HTERT RPE-1 (cell line): ENCODE measurements around the gene DPP6.

Experiments used
- in situ Hi-C: fragments of 300-500 bp; cut with MboI; formaldehyde crosslinking; loops from 4 replicates; pipeline ENCODE4 v1.14.3; 2020; ENCODE audit warnings: low sequenced_read_pairs

Gene DPP6

DNA sequence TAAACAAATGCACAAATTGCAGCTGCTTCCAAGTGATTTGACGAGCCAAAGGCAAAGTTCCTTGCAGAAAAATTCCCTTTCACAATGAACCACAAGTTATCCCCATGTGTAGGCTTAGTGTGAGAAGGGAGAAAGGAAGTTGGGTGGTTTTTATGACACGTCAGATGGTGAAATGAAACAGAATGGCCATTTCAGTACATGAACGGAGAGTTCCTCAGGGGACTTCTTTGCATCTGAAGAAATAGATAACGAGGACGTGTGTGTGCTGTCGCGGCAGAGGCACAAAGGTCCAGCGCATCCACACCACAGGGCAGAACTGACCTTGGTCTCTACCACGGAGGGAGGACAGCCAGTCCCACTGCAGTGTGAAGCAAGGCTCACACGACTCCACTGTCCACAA is 814.9 kb downstream of the DPP6 start:
- in situ Hi-C loops = no loop called here

DNA sequence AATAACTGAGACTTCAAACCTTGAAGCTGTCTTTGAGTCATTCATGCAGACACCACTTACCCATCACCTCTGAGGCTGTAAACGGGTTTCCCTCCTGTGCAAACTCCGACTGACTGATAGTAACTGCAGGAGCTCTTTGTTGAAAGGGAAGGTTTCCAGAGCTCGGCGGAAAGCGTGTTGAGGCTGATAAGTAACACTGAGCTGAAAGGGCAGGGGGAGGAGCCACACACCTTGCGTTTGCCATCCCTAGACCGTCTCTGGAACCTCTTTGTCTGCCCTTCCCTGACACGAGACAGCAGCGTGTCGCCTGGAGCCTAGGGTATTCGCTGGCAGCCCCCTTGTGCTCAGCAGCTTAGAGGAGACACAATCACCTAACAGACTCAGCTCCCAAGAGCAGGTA is 816.7 kb downstream of the DPP6 start:
- in situ Hi-C loops = no loop called here

DNA sequence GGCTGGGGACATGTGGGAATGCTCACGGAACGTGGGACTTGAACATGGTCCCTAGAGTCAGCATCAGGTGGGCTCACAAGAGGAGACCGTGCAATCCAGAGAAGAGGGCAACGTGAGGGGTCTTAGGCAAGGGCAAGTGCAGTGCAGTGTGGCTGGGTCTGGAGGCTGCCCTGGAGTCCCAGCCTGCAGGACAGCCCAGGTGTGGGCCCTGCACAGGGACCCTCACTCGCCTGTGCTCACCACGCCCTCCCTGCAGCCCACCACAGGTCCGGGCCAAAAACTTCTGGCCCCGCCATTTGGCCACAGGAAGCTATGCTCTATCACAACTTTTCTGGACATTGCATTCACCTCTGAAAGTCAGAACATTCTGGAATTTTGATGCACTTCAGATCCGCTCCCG is 817.2 kb downstream of the DPP6 start:
- in situ Hi-C loops = no loop called here

DNA sequence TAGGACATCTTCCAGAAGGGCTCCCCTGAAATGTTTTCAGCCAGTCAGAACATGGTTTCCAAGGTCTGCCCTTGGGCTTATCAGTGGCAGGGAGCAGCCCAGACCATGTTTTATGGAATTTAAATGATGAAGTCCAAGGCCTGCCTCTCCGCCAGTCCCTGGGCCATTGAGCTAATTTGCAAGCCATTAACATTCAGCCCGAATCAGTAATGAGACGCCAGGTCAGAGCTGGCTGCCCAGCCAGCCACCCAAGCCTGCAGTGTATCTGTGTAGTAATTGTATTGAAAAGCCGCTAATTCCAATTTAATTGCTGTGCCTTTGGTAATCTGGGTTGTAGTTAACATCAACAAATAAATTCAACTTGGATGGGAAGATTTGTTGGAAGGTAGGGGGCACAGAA is 819.3 kb downstream of the DPP6 start:
- in situ Hi-C loops = no loop called here

DNA sequence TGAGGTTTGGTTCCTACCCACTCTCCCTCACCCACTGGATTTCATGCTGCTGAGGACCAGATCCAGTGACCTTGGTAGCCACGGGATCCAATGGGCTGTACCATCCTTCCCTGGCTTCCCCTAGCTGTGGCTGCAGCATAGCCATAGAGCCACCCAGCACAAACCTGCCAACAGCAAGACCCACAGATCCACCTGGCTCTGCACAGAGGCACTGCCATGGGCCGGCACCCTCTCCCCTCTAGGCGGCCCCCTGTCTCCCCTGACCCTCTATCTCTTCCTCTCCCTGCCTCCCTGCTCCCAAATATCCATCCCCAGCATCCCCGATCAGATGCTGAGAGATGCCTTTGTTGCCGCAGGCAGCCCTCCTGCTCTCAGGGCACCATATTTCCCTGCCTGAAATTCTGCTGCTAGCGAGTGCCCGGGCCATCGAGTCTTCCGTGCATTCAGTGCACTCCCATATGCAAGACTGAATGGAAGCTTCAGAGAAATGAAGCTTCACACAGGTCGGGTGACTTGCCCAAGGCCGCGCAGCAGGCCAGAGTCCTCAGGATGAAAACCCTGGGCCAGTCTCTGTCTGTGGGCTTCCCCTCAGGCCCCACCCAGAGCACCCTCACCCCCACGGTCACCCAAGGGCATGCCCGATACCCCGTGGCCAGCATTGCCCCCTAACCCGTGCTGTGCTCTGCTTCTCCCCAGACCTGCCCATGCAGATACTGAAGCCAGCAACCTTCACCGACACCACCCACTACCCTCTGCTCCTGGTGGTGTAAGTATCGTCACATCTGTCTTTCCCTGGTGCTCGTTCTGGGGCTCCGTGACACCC is 819.9 kb downstream of the DPP6 start:
- in situ Hi-C loops = no loop called here

DNA sequence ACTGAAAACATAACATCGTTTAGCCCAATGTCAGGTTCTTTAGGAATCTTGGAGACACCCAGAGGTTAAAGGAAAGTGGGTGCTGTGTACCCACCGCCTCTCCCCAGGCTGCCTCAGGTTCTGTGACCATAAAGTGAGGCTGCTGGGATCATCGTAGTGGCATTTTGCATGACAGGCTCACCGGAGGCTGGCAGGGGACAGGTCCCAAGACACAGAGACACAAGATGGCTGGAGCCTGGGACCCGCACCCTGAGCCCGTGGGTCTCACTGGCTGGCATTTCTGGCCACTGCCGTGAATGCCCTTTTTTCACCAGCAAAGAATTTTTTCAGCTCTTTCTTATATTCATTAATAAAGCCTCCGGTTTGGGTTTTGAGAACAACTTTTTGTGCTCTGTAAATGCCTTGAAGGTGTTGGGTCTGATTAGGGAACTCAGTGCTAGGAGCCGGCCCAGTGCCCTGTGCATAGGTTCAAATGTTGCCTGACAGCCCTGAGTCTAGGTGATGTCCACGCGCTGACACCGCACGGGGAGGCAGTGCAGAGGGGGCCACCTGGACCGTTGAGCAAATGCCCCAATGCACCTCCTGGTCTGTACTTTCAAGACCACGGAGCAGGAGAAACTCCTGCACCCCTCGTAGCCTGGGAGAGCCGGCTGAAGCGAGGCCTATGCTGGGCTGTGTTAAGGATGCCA is 820.8 kb downstream of the DPP6 start:
- in situ Hi-C loops = no loop called here

DNA sequence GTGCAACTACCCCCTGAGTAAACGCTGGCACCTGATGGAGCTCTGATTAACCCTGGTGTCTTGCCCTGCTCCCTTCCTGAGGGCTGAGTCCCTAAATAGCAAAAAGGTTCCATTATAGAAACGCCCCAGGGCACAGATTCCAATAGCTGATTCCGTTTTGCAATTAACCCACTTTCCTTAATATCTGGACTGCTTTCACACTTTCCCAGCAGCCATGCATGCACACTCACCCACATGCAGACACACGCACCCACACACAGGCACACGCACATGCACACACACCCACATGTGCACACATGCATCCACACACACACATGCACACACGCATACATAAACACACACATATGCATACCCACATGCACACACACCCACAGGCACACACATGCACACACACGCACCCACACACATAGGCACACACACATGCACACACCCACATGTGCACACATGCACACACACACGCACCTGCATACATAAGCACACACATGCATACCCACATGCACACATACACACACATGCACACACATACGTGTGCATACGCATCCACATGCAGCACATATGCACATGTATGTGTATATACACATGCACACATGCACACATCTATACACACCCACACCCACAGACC is 821.4 kb downstream of the DPP6 start:
- in situ Hi-C loops = no loop called here

DNA sequence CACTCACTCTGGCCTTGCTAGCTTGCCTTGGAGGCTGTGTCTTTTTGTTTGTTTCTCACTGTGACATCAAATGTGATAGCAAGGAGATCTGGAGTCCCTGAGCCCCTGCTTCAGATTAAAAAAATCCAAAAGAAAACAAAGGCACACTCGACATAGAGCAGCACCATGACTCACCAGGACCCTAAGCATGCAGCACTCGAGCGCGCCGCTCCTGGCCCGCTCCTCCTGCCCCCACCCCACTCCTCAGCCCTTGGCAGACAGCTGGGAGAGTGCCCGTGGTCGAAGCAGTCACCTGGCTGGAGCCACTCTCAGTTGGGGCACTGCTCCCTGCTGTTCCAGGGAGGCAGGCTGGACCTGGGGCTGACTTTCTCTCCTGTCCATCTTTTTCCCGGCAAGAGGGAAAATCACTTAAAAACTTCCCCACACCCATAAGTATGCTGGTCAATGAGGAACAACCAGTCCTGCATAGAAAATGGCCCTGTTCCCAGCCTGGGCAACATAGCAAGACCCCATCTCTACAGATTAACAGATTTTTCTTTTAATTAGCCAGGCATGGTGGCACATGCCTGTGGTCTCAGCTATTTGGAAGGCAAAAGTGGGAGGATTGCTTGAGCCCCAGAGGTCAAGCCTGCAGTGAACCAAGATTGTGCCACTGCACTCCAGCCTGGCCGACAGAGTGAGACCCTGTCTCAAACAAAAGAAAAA is 822.4 kb downstream of the DPP6 start:
- in situ Hi-C loops = no loop called here

DNA sequence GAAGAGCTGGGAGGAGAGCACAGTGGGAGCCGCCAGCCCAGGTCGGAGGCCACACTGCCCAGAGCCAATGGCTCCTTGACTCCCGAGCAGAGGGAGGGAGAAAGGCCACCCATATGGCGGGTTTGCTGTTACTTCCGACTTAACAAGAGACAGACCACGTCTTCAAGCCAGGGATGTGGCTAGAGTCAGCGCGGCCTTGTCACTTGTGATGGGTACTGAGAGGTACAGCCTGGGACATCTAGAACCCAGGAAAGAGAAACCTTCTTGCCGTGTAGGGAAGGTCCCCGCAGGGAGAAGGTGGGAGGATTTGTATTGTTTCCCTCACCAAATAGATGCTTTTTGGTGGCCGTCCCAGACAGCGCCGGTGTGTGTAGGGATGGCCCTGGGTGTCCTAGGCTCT is 823.1 kb downstream of the DPP6 start:
- in situ Hi-C loops = no loop called here

DNA sequence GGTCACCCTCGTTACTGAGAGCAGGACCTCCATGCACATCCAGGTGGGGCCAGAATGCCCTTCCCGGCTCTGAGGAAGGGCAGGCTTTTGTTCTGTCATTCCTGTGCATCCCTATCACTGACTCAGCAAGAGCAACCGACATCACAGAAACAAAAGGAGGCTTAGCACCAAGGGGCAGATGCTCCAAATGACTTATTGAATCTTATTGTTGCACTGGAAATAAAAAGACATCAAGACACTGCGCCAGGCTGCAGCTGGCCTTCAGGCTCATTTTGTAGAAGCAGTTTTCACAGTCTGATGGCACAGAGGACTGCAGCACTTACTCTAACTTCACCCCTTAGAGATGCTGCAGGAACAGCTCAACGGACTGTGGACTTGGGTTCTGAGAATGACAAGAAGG is 824.3 kb downstream of the DPP6 start:
- in situ Hi-C loops = no loop called here

DNA sequence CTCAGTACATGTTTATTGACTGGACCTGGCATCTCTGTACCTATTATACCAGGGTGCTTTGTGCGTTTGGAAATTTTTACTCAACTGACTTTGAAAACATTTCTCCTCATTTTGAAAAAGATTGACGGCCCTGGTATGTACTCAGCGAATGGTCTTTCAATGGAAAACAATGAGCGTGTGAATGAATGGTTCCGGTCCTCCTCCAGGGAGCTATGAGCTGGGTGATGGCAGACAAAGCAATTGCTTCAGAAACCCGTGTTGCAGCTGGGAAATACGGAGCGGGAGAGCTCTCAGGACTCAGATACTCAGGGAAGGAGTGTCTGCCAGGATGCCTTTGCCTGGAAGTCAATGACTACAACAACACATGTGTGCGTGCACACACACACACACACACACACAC is 824.8 kb downstream of the DPP6 start:
- in situ Hi-C loops = no loop called here

DNA sequence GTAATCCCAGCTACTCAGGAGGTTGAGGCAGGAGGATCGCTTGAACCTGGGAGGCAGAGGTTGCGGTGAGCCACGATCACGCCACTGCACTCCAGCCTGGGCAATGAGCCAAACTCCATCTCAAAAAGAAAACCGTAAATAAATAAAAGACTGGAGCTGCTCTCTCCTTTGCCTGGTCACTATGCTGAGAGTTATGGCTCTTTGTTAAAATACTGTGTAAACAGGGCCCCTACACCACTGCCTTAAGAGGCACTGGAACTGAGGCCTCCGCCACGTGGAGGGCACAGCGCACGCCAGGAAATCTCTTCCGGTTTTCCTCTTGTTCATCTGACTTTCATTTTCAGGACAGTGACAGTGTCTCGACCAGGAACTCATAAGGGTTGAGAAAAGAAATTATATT is 827.4 kb downstream of the DPP6 start:
- in situ Hi-C loops = no loop called here

DNA sequence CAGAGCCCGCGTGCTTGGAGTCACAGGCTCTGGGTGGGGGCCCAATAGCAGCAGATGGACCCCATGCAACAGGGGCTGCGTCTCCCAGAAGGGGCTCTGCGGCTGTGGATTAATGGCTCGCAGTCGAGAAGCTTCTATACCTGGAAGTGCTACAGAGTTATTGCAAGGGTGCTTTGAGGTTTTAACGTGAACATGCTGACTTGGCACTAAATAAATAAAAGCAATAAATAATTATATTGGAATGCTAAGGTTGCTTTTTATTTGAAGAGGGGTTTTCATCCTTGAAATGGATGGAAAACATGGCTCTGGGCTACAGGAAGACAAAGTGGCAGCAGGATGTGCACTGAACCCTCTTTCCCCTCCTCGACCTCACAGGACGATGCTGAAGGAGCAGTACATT is 828.3 kb downstream of the DPP6 start:
- in situ Hi-C loops = no loop called here

DNA sequence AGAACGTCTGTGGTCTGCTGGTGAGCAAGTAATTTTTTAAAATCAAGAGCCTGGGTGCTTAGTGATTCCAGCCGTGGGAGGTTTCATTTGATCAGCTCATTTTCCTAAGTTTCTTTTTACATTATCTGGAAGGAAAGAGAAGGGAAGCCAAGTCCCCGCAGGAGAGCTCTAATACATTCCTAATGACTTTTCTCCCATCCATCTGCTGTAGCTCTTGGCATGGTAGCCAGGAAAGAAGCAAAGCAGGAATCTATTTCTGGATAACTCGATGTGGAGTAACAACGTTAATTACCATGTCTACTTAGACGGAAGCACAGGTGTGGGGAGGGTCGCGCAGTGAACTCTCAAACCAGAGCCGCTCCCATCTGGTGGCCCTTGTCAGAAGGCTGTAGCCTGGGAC is 828.8 kb downstream of the DPP6 start:
- in situ Hi-C loops = no loop called here

DNA sequence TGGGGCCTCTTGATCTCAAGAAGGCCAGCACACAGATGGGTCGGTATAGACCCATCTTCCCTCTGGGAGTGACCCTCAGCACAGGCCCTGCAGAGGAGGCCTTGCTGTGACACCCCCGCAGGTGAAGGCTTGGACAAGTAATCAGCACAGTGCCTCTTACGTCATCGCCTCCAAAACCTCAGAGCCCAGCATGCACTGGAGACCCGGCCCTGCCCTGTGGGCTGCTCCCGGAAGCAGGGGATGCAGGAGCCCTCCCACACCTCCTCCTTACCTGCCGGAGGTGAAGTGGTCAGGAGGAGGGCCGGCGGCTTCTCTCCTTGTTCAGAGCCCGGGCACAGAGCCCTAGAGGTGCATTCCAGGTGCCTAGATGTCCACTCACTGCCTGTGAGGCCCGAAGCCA is 829.3 kb downstream of the DPP6 start:
- in situ Hi-C loops = no loop called here

DNA sequence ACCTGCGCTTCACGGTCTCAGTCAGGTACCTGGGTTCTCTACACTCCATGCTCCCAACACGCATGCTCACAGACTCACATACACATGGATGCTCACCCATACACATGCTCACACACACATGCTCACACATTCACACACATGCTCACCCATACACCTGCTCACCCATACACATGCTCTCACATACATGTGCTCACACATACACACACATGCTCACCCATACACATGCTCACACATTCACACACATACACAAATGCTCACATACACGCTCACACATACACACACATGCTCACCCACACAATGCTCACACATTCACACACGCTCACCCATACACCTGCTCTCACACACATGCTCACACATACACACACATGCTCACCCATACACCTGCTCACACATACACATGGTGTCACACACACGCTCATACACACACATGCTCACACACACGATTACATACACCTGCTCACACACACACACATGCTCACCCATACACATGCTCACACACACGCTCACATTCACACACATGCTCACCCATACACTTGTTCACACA is 830.8 kb downstream of the DPP6 start:
- in situ Hi-C loops = no loop called here

DNA sequence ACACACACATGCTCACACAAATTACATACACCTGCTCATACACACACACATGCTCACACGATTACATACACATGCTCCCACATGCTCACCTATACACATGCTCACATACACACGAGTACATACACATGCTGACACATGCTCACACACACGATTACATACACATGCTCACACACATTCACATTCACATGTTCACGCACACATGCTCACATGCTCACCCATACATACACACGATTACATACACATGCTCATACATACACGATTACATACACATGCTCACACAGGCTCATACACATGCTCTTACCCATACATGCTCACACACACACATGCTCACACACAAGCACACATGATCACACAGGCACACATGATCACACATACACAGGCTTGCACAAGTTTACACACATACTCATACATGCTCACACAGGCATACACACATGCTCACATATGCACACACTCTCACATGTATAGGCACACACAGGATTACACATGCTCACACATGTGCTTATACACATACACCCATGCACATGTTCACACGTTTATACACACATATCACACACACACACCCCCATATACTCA is 832.2 kb downstream of the DPP6 start:
- in situ Hi-C loops = no loop called here

DNA sequence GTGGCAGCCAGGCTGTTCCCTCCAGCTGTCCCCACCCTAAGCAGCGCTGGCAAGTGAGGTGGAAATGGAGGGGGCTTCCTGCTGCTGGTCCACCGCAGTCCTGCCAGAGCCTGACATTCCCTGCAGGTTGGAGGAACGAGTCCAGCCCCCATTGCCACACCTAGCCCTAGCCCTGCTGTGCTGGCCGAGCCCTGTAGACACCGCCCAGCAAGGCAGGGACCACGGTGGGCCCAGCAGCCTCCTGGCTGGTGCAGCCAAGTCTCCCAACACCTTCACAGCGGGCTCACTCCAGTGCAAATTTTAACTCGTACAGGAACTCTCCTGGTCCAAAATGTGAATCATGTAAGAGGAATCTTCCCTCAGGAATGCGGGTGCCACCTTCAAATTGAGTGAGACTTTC is 834.4 kb downstream of the DPP6 start:
- in situ Hi-C loops = no loop called here

DNA sequence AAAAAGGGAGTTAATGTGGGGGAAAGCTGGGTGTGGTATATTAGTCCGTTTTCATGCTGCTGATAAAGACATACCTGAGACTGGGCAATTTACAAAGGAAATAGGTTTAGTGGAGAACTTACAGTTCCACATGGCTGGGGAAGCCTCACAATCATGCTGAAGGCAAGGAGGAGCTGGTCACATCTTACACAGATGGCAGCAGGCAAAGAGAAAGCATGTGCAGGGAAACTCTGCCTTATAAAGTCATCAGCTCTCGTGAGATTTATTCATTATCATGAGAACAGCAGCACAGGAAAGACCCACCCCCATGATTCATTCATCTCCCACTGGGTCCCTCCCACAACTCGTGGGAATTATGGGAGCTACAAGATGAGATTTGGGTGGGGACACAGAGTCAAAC is 836.5 kb downstream of the DPP6 start:
- in situ Hi-C loops = no loop called here

DNA sequence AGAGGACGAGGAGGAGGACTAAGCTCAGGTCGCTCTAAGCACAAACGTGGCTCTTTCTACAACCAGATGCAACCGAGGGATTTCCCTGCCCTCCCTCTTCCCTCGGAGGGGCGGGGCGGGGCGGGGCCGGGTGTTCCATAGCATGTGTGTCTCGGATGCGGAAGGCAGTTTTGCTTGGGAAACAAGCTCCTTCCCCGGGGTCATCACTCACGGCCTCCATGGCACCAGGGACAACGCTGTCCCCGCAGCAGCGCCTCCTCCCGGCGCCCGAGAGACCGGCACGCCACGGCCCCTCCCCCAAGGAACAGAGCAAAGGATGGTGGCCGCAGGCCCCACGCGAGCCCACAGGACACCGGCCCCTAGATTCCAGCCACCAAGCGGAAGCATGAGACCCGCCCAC is 840.3 kb downstream of the DPP6 start:
- in situ Hi-C loops = no loop called here

DNA sequence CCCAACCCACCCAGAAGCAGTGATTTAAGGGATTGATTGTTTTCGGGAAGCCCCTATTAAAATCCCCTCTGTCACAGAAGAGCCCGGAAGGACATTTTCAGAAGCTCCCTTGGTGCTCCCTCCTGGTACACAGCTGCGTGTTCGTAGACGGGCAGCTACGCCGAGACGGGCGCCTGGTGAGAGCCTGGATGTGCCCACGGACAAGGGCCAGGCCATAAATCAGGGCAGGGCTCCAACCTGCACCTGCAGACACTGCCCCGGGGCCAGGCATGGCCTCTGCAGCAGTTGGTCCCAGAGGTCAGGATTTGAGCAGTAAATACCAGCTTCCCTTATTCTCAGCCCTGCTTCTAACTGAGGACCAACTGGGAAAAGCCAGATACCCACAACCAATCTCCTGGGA is 843.9 kb downstream of the DPP6 start:
- in situ Hi-C loops = no loop called here
